ENCODE measurements around the gene SLC6A2.

Gene SLC6A2

DNA sequence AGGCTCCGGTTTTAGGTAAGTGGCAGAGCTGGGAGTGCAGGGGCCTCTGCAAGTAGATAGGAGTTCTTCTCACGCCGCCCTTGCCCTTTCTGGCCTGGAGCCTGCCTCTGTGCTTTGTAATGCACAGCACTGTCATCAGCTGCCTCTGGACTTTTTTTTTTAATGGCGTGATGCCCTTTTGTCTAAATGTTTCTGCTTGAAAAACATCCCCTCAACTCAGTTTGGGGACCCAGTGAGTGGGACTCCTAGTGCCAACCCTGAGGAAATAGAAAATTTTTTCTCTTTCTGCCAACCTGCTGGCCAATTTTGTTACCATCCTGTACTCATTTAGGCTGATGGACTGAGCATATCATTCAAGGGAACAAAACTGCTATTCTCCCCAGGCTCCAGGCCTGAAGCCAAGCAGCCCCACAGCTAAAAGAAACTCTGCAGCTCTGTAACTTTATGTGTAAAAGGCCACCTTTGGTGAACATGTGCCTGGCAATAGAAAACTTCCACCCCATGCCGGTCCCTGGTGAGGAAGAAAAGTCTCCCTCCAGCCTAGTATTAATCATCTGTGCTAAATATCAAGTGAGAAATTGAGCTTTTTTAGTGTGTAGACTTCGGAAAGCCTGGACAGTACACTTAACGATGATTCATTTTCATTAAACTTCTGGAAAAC lies 22.5 kb downstream of the SLC6A2 start:
- no peak for DNase-seq

DNA sequence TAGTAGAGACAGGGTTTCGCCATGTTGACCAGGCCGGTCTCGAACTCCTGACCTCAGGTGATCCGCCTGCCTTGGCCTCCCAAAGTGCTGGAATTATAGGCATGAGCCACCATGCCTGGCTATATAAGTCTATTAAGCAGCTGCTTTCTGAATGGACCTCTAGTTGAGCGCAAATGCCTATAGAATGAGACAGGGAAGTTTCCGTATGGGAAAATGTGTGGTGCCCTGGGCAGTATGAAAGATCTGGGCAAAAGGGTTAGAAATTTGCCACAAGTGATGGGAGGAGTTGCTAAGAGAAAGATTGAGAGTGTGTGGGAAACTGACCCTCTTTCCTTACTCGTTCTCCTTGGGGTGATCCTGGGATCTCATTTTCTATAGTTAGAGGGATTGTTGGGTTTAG lies 26.3 kb downstream of the SLC6A2 start:
- no peak for DNase-seq

DNA sequence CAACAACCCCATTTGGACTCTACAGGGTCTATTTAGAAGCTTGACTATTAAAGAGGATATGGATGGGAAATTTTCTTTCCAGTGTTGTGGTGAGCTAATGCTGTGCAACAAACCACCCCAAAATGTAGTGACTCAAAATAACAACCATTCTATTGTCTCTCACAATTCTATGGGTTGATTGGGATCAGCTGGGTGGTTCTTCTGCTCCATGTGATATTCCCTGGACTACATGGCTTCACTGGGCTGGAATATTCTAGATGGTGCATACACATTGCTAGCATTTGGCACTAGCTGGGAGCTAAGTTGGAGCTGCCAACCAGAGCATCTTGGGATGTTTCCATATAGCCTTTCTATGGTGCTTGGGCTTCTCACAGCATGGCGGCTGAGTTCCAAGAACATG lies 30.2 kb downstream of the SLC6A2 start:
- DNase-seq, result no peak

DNA sequence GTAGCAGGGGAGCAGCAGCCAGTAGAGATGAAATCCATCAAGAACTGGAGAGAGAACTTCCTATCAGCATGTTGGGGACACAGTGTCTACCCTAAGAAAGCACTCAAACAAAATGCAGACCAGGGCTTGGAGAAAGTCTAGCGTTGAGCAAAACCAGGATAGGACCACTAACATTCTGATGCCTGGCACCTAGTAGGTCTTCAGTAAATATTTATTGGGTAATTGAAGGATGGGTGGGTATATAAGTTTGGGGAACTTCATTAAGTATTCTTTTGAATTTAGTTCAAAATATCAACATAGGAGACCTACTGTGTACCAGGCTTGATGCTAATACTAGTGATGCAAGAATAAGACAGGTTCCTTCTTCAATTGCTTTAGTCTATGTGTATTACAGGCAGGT lies 30.9 kb downstream of the SLC6A2 start:
- DNase-seq, result no peak

DNA sequence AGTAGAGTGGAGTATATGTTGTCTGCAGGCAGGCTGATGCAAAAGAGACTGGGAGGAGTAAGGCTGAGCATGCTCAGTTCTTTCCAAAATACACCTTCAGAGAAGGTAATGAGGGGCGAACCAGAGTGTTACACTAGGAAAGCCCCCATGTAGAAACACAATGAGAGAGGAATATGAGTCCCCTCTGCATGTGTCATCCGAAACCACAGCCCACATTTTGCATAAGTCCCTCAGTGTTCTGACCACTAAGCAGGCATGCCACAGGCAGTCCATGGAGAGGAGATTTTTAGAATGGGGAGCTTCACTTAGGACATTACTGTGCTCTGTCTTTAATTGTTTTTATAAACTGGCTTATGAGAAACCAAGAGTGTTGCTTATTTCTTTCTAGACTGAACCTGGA lies 32.0 kb downstream of the SLC6A2 start:
- DNase-seq, result no peak

DNA sequence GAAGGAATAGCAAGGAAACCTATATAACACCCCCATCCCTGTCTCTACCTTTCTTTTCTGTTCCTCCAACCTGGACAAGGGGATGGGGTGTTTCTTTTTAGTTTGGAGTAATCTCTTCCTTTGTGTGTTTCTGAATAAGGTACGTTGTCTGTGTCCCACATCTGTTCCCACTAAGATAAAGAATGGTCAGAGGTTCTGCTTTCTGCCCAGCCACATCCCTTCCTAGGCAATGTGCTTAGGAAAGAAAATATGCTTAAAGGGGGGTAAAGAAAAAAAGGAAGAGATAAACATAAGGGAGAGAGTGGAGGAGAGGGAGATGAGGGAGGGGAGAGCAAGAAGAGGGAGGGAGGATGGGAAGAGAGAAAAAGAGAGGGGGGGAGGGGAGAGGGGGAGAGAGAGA lies 35.1 kb downstream of the SLC6A2 start:
- DNase-seq, result no peak

DNA sequence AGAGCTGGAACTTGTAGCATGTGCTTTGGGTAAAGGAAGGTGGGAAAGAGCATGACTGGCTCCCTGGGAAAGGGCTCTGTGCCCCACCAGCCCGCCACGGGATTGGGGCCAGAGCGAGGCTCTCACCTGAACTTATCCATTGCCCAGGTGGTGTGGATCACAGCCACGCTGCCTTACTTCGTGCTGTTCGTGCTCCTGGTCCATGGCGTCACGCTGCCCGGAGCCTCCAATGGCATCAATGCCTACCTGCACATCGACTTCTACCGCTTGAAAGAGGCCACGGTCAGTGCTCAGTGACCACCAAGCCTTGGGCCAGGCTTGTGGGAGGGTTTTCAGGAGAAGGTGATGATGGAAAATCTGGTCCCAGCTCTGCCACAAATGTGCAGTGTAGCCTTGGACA lies 36.0 kb downstream of the SLC6A2 start:
- no peak for DNase-seq

DNA sequence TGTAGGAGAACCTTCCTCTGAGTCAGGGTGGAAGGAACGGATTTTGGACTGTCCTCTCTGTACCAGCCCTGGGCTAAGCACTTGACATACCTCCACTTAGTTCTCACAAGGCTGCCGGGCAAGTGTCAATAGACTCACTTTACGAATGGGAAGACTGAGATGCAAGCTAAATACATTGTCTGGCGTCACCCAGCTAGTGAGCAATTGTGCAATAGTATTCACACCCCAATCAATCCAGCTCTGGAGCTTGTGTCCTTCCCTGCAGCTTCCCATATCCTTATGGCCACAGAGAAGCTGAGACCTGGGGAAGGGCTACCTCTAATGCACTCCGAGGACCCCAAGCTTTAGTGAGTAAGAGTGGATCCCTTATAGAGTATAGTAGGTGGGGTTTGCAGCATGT lies 39.8 kb downstream of the SLC6A2 start:
- DNase-seq, result no peak

DNA sequence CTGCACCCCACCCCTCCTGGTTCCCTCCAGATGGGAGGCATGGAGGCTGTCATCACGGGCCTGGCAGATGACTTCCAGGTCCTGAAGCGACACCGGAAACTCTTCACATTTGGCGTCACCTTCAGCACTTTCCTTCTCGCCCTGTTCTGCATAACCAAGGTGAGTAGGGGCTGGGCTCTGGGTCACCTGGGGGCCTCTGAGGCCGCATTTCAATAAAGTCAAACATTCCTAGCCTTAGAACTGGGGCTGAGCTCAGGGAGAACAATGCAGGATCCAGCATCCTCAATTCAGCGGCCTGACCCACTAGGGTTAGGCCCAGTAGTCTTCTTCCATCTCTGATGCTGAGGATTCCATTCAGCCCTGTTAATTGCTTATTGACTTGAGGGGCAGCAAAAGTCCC lies 42.1 kb downstream of the SLC6A2 start:
- DNase-seq, result no peak

DNA sequence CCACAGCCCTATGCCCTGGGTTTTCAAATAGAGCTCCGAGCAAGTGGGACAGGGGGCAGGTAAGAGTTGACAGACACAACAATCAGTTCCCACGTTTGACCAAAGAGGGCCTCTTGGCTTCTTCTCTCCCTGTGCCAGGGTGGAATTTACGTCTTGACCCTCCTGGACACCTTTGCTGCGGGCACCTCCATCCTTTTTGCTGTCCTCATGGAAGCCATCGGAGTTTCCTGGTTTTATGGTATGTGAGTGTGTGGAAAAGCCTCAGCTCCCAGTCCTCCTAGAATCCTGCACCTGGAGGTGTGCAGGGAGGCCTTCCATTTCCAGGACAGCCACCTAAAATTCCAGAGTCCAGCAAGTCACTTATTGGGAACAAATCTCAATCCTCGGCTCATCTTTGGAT lies 42.5 kb downstream of the SLC6A2 start:
- DNase-seq, result no peak

DNA sequence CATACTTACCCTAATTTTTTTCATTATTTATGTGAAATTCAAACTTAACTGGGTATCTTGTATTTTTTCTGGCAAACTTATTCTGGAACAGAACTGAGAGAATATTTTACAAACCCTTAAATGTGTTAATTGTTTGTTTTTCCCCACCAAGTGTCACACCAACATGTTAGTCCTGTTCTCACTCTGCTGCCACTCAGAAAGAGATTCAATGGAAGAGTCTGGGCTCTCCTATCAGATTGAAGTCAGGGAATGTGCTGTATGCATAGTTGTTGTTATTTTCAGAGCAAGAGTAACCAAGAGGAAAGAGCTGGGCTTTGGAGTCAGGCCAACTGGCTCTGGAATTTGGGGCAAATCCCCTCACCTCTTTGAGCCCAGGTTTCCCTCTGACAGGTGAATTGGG lies 43.2 kb downstream of the SLC6A2 start:
- DNase-seq, result no peak

DNA sequence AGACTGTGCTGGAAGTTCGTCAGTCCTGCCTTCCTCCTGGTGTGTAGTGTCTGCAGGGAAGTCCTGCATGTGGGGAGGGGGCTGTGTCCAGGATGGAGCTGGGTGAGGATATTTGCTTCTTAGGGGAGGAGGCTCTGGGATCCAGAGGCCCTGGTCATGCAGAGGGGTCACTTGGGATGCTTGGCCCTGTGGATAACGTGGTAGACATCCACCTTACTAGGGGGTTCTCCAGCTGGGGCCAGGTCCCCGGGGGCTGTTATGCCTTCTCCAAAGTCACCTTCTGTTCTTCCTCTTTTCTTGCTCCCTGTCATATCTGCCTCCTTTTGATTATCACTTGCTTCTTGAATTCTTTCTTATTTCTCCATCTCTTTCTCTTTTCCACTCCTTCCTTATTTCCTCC lies 43.8 kb downstream of the SLC6A2 start:
- no peak for DNase-seq

DNA sequence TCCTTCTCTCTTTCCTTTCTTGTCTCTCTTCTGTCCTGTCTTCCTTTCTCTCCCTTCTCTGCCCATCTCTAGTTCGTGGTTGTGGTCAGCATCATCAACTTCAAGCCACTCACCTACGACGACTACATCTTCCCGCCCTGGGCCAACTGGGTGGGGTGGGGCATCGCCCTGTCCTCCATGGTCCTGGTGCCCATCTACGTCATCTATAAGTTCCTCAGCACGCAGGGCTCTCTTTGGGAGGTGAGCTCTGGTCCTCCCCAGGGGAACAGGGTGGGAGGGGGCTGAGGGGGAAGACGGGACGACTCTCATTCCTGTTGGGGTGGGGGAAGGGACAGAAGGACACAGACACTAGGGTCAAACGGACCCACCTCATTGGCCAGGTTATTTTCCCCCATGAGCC lies 44.3 kb downstream of the SLC6A2 start:
- no peak for DNase-seq

DNA sequence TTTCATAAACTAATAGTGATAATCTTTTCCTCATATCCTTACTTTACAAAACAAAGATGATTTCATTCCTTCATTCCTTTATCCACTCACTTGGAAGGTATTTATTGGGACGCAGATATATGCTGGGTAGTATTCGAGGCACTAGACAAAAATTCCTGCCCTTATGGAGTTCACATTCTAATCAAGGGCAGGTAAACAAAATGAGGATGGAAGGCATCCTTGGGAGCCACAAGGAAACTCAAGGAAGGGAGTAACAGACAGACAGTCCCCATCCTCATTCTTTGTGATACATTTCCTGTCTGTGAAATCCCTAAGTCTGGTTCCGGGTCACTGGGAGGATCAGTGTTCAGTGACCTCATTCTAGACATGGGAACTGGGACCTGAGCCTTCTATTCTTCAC lies 45.2 kb downstream of the SLC6A2 start:
- no peak for DNase-seq

DNA sequence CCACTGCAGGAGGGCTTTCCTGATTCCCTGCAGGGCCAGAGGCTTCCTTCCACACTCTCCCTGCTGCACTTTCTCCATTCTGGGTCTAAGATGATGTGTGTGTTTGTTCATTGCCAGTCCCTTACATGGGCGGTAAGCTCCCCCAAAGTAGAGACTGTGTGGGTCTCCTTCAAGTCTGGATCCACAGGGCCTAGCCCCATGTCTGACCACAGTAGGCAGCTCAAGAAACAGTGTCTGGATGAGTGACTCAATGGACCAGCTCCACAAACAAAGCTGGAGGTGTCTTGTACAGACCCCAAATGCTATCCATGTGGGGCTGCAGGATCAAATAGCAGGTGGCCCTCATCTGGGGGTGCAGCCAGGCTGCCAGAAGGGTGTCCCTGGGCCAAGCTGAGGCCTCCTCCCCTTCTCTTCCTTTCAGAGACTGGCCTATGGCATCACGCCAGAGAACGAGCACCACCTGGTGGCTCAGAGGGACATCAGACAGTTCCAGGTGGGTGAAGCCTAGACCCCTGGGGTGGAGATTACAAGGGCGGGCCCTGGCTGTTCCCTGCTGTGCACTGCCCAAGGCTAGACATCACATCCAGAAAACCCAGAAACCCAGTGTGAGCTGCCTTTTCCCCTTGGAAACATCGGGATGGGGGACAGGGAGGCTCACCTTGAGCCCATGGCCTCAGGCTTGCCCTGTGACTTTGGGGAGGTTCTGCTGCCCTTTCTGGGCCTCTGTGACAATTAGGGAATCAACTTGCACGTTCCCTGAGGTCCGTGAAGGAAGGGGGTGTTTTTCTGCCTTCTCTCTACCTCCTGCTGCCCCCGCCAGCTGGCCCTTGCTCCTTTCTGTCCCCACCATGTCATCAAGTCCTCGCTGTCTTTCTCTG lies 45.9 kb downstream of the SLC6A2 start:
- peak; percentile 54 to 56 for DNase-seq

DNA sequence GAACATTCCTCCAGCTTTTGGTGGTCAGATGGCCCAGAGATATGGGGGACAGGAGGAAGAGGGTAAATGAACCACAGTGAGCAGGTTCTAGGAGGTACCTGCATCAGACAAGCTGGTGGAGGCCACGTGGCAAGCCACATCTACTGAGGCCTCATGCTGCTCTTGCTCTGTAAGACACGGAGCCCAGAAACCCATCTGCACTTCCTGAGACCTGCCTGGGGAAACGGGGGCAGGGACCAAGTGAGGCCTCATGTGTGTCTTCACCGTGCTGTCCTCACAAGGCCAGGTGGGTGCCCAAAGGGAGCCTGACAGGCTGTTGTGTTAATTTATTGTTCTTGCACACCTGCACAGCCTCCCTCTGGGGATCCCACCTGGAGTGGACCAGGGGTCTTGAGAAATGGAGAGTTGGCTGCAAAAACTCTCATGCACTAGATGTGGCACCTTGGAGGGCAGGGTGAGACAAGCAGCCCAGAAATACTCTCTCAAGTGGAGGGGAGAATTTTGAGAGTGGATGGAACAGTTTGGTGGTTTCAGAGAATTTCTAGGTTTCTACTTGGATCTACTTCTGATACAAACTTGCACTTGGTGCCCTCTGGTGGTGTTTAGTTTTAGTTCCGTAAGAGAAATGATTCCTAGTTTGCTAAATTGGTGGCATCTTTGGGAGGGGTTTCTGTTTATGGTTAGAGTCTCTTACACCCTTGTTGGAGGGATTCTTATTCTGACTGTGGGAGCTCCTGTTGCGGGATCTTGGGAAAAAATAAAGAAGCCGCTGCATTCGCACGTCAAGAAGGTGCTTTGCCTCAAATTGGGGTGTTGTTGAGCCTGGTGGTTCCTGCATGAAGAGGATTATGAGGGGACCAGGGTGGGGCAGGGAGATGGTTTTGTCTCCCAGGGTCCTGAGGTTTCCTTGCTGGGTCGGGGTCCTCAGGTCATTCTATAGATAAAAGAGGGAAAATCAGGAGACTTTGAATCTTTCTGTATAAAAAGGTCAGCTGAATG lies 47.5 kb downstream of the SLC6A2 start:
- DNase-seq, result peak in 1 of 2 experiments; percentile 23

DNA sequence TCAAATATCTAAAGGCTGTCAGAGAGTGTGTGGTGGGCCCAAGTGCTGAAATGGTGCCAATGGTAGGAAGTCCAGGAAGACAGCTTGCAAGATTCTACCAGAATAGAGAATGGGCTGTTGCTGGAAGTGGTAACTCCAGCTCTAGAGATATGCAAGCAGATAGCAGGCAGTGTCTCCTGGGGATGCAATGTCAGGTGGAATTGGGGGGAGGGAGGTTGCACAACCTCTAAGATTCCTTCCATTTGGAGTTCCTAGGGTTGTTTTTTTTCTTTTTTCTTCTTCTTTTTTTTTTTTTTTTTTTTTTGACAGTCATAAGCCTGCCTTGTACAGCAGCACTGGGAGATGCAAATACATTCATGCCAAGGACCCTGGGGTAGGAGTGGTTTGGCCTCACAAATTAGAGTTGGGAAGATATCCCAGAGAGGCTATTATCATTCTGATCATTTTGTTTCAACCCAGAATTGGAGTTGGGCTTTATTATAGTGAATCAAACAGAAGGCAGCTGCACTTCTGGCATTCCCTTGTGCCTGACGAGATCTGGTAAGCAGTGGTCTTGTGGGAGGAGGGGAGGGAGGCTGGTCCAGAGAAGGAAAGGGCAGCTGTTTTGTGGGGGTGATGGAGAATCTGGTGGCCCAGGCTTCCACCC lies 51.1 kb downstream of the SLC6A2 start:
- no peak for DNase-seq

DNA sequence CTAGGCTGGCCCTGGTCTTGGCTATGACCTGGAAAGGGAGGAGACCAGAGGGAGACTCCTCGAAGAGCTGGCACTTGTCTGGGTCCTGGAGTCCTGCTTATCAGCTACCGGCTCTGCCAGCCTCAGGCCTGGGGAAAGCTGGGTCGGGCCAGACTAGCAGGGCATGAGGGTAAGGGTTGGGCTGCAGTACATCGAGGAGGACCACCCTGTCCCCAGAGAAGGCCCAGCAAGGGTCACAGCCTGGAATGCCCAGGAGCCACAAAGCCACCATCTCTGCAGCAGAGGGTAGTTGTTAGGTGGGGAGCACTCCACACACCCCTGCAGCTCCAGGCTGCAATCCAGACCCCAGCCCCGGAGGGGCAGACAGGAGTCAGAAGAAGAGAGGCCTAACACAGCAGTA lies 54.0 kb downstream of the SLC6A2 start:
- DNase-seq, result no peak

DNA sequence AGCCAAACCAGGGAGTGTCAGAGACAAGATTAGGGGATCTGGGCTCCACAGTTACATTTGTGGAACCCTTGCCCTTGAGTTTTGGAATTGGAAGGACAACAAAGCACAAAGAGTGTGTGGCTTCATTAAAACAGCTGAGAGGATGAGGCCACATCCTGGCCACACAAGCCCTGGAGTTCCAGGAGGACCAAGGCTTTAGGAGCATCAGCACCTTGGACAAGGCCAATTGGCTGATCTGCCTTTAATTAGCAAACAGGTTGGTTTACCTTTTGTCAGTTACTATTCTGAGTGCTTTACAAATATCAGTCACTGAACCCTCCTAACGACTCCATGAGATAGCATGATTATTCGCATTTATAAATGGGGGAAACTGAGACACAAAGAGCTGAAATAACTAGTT lies 54.7 kb downstream of the SLC6A2 start:
- DNase-seq, result no peak

DNA sequence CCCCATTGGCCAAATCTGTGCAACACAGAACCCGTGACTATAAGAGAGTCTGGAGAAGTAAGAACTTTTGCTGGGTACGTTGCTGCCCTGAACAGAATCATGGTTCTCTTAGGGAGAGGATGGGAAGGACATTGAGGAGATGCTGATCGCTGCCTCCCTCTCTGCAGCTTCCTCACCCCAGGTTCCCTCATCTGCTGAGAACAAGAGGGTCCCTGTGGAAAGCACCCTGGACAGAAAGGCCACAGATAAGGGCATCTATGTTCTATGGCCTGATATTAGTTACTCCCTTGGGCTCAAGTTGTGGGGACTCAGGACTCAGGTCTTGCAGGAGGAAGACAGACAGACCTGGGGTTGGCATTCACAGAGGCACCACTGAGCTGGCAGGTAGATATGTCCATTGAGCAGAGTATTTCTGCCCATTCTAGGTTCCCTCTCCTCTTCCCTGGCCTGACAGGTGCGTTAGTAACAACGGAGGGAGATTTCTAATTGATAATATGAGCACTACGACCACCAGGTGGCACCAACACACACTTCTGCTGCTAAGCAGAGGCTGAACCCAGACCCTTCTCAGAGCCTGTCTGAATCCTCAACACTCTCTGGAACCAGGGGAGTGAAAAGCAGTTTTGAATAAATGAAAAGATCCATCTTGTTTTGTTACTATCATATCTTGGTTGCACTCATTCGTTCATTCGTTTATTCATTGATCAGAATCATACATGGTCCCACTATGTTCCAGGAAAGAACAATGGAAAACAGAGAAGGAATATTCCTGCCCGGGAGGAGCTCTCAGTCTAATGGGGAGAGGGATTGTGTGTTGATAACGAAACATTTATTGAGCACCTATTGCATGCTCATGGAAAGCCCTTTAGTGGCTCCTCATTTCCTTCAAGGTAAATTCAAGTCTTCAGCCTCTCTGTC lies 56.4 kb downstream of the SLC6A2 start:
- DNase-seq, result peak; percentile 69 to 70

DNA sequence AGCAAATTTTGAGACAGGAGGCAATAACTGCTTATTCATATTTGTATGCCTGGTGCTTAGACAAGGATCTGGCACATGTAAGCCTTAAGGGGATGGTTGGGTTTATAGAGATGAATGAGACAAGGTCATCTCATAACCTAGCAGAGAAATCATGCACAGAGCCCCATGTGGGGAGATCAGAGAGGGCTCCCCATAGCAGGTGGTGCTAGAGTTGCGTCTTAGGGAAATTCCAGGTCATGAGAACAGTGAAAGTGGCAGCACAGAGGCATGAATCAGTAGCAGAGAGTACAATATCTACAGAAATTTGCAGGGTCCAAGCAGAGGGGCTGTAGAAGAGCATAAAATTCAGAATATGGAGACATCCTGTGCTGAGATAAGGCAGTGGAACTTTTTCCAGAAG lies 57.3 kb downstream of the SLC6A2 start:
- DNase-seq, result no peak

DNA sequence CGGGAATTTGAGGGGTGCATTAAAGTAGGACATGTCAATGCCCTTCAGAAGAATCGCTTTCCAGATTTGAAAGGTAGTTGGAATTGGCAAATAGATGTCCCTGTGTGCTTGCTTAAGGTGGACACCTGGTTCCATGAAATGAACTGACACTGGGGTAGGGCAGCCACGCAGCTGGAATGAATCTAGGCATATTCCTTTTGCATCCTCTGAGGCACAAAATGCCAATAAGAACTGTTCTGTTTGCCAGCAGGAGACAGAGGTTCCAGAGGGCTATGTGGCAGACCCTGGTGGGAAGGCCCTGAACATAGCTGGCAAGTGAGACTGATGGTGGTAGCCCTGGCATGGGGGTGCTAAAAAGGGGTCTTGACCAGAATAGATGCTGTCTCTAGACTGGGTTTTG lies 61.5 kb downstream of the SLC6A2 start:
- DNase-seq, result no peak
